DMS79 (cell line): ENCODE data around the gene USP31.

Experiments used
- DNase-seq: peaks from one replicate; lab custom pipeline; 2025; lab: John Stamatoyannopoulos, UW

The USP31 gene

GRCh38 chr16:23016368-23016767 lies 132.9 kb downstream of the USP31 start:
- peak; percentile 52 for DNase-seq

GRCh38 chr16:23015580-23015979 lies 133.7 kb downstream of the USP31 start:
- DNase-seq = no peak

GRCh38 chr16:23014592-23014991 lies 134.7 kb downstream of the USP31 start:
- DNase-seq = no peak
